GM19468 (cell line): ENCODE results near the gene TRERF1.
"Not testable (repeated sequence)": the region's sequence is repeated elsewhere in the genome, so short reads cannot be mapped to it uniquely, and the experiment has no call there.

Experiments used
- ATAC-seq: cut with Tn5 transposase; IDR thresholded peaks from one replicate; pipeline ENCODE4 v1.9.1; 2021; ENCODE audit warnings: mild to moderate bottlenecking, moderate library complexity, moderate number of reproducible peaks; ENCODE audit not compliant: unreplicated experiment; ENCODE audit errors: extremely low read depth

The TRERF1 gene

GRCh38 chr6:42347456-42347855, 104.3 kb downstream of the TRERF1 start:
- ATAC-seq: no peak

DNA sequence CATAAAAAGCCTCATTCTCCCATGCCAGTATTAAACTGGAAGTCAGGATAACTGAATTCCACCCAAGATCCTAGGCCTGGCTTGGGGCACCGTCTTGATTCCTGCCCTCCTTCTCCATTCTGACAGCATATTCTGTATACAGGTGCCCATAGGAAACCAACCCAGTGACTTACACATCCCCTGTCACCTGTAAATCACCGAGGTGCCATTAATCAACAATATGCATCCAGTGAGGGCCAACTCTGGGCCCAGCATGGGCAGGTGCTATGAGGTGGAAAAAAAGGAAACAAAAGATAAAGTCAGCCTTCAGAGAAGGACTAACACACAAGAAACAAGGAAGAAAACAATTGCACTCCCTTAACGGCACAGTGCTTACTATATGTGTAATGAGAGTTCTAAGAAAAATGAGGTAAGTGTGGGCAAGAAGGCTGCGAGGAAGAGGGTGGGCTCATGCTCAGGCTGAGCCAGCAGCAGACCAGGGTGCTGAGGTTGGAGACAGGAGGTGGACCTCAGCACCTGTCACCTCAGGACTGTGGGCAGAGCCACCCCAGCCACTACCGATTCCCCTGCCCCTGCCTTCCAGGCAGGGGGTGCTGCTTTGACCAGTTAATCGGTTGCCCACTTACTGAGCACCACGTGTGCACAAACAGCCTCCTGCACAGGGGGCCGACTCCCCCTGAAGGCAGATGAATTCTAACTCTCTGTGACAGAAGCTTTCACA, 105.9 kb downstream of the TRERF1 start:
- no peak for ATAC-seq

- no peak for ATAC-seq
These were observed 107.0 kb downstream of the TRERF1 start for GRCh38 chr6:42344756-42345155.

DNA sequence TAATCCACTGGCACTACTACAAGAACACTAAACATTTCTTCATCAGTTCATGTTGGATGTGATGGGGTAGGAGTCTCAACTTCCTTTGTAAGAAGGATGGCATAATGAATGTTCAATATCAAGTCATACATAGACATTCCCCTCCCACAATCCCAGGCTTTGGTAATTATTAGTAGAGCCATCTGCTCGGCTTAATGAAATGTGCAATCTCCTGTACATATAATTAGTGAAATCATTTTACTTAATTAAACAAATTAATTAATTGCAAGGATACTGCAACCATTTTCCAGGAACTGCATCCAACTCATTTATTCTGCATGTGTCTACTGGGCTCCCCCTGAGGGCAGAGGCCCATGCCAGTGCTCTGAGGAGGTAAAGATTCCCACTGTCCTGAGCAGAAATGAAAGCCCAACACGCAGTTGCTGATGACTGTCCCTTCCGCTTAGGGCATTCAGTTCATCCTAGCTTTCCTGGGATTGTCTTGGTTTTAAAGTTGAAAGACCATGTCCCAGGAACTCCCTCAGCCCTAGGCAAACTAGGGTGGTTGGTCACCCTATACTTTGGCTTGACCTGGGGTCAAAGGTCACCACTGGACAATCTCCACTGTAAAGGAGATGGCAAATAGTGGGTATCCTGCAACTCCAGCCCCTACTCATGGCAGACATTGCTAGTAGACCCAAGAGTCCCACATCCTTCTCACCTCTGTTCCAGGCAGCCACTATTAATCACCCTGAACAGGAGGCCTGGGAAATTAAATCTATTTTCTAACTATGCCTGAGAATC, 109.8 kb downstream of the TRERF1 start:
- ATAC-seq: no peak

- no peak for ATAC-seq
These were observed 110.5 kb downstream of the TRERF1 start for GRCh38 chr6:42341221-42341620.

- ATAC-seq: no peak
These were observed 111.2 kb downstream of the TRERF1 start for GRCh38 chr6:42340511-42340910.

GRCh38 chr6:42339991-42340401, 111.7 kb downstream of the TRERF1 start:
- ATAC-seq: no peak

DNA sequence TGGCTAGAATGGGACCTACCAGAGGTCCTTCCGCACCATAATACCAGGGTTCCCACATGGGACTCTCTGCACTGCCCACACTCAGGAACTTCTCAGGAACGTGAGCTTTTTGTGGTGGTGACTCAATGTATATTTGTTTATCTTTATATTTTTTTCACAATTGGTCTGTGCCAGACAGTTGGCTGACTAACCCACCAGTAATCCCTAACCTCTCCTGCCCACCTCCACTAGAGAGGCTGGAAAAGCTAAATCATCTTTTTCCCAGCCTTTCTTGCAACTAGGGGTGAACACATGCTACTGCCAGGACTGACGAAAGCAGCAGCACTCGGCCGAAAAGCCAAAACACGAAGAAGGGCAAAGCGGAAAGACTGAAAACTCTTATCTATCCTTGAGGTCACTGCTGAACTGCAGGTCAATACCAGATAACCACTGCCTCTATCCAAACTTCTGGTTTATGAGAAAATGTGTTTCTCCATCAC, 112.9 kb downstream of the TRERF1 start:
- ATAC-seq: no peak

DNA sequence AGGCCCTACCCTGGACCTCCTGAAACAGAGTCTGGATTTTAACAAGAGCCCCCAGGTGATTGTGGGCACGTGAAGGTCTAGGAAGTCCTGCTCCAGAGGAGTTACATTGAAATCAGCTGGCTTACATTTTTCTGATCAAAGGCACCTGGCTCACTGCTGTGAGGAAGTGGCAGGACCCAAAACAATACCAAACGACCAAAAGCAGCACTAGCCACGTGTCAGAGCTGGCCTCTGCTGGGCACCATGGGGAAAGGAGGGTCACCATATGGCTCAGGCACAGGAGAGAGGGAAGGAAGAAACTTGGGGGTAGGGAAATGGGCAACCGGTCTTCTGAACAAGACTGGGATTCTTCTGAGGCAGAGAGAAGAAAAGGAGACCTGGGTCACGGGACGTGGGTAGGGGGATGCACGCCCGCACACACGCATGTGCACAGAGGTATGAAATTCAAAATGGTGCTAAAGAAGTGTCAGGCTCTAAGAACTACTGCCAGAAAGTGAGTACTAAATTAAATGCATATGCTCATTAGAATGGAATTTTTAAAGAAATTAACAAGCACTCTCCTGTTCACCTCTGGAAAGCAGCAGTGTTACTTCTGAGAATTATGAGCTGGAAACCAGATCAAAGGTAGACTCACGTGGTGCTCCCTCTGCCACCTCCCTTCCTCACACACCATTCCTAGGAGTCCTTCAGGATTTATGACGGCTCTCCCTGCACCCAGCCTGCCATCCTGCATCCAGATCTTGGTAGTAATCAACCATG, 113.6 kb downstream of the TRERF1 start:
- no peak for ATAC-seq

GRCh38 chr6:42336431-42336830, 115.3 kb downstream of the TRERF1 start:
- no peak for ATAC-seq

DNA sequence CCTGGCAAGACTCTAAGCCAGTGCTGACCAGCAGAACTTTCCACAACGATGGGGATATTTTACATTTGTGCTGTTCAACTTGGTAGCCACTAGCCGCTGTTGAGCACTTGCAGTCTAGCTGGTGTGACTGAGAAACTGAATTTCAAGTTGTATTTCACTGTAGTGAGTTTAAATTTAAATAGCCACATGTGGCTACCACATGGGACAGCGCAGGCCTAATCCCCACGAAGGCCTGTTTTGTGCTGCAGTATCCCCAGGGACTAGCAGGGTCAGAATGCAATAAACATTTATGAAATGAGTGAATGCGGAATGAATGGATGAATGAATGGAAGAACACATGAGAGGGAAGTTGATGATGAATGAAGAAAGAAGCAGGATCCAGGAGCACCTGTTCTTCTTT, 115.8 kb downstream of the TRERF1 start:
- no peak for ATAC-seq

- ATAC-seq: no peak
These were observed 116.9 kb downstream of the TRERF1 start for GRCh38 chr6:42334870-42335269.

- no peak for ATAC-seq
These were observed 118.1 kb downstream of the TRERF1 start for GRCh38 chr6:42333612-42334011.

GRCh38 chr6:42332916-42333315, 118.8 kb downstream of the TRERF1 start:
- ATAC-seq: no peak

GRCh38 chr6:42331019-42331418, 120.7 kb downstream of the TRERF1 start:
- no peak for ATAC-seq

DNA sequence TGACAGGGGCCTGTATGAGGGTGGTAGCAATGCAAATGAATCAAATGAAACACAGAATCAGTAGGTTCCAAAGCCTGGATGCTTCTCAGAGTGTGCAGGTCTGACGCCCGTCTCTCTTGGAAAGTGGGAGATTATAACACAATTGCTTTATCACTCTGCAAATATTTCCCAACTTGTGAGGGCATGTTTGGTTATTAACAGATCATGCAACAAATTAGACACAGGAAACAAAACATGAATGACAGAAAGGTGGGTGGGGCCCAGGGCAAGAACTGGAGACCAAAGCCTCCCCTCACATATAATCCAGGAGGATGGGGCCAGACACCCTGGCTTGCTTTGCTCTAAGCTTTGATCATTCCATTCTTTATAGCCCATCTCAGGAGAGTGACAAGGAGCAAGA, 125.5 kb downstream of the TRERF1 start:
- ATAC-seq: no peak

DNA sequence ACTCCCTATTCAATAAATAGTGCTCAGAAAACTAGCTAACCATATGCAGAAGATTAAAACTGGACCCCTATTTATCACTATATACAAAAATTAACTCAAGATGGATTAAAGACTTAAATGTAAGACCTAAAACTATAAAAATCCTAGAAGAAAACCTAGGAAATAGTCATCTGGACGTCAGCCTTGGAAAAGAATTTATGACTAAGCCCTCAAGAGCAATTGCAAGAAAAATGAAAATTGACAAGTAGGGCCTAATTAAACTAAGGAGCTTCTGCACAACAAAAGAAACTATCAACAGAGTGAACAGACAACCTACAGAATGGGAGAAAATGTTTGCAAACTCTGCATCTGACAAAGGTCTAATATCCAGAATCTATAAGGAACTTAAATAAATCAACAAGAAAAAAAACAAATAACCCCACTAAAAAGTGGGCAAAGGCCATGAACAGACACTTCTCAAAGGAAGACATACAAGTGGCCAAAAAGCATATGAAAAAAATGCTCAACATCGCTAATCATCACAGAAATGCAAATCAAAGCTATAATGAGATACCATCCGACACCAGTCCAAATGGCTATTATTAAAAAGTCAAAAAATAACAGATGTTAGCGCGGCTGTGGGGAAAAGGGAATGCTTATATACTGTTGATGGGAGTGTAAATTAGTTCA, 126.9 kb downstream of the TRERF1 start:
- ATAC-seq: not testable (repeated sequence)

DNA sequence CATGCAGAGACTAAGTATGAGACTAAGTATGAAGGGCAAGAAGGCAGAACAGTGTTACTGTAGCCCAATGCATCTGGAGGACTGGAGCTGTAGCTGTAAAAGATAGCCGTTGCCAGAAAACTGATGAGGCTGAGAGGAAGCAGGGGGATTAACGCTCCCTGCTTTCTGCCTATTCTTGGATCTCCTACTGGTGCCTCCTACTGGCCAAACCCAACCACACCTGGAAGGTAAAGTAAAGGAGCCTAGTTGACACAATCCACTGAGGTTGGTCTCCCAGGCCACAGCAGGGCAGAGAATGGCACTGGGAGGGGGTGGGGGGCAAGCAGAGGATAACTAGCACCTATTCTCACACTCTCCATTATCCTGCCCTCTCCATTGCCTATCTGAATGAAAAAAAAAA, 129.1 kb downstream of the TRERF1 start:
- ATAC-seq: no peak

DNA sequence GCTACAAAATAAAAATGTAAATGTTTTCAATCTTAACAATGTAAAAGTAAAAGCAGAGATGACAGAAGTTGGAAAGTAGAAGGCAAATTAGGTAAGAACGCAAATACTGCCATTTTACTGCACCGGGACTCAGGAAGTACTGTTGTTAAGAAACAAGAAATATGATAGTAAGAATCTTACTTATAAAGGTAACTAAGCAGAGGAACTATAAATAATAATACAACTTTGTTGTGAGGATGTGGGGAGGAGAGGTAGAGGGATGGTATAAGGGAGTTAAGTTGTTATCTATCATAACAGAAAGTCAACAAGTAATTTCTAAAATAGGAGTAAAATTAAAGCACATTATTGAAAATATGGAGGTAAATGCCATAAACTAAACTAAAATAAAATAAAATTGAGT, 129.8 kb downstream of the TRERF1 start:
- ATAC-seq: no peak

DNA sequence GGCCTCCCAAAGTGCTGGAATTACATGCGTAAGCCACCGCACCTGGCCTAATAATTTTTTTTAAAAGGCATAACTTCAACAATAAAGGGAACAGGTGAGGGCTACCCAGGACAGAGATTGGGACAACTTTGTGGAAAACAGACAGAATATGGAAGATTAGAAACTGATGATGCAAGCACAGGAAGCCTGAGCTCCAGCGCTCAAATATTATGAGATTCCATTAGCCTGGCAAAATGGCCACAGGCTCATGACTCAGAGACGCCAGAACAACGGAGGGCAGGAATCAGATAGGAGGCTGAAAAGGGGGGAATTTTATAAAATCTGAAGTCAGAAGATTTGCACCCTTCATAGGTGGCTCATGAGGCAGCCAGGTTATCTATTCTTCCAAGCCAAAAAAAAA, 131.0 kb downstream of the TRERF1 start:
- no peak for ATAC-seq
